HL-60 (cell line): ENCODE measurements around the gene LPCAT1.

ENCODE experiments used
- DNase-seq, 2 experiments: peaks; one replicate each; pipeline ENCODE4 v3.0.0-alpha.2; 2010 to 2020; ENCODE audit warnings: low read depth in 1 of 2, low spot score in 1 of 2
- H3K27ac ChIP-seq: fragments of 250-450 bp; sonication (Bioruptor Pico); replicated peaks from 2 replicates; pipeline ENCODE4 v1.5.1; 2020; ENCODE audit warnings: mild to moderate bottlenecking, moderate library complexity
- H3K27me3 ChIP-seq: fragments of 250-450 bp; sonication (Bioruptor Pico); 2 replicates; pipeline ENCODE4 v1.5.1; 2021; ENCODE audit warnings: mild to moderate bottlenecking, moderate library complexity; ENCODE audit not compliant: insufficient read depth, poor library complexity, severe bottlenecking
- H3K4me3 ChIP-seq: replicated peaks from 2 replicates; pipeline ENCODE4 v1.5.1; 2011; ENCODE audit warnings: mild to moderate bottlenecking, control low read depth, low read length; ENCODE audit not compliant: insufficient read depth
- GABPA ChIP-seq: IDR thresholded peaks from 2 replicates; pipeline ENCODE4 v1.6.1; 2012; ENCODE audit warnings: low read depth
- POLR2AphosphoS5 ChIP-seq: IDR thresholded peaks from 2 replicates; pipeline ENCODE4 v1.6.1; 2012; ENCODE audit warnings: low read depth
- SPI1 ChIP-seq: IDR thresholded peaks from 2 replicates; pipeline ENCODE4 v1.6.1; 2012; ENCODE audit warnings: low read depth, mild to moderate bottlenecking, borderline replicate concordance
- TF ChIP-seq, protein P1 (sequence below): IDR thresholded peaks from one replicate; pipeline ENCODE4 v1.5.1; 2011; ENCODE audit warnings: low read length, control low read depth, inconsistent platforms; ENCODE audit not compliant: insufficient read depth
- TF ChIP-seq, protein P2 (sequence below): IDR thresholded peaks from 2 replicates; pipeline ENCODE4 v1.6.1; 2012; ENCODE audit warnings: low read depth; ENCODE audit not compliant: insufficient replicate concordance

The LPCAT1 gene

DNA sequence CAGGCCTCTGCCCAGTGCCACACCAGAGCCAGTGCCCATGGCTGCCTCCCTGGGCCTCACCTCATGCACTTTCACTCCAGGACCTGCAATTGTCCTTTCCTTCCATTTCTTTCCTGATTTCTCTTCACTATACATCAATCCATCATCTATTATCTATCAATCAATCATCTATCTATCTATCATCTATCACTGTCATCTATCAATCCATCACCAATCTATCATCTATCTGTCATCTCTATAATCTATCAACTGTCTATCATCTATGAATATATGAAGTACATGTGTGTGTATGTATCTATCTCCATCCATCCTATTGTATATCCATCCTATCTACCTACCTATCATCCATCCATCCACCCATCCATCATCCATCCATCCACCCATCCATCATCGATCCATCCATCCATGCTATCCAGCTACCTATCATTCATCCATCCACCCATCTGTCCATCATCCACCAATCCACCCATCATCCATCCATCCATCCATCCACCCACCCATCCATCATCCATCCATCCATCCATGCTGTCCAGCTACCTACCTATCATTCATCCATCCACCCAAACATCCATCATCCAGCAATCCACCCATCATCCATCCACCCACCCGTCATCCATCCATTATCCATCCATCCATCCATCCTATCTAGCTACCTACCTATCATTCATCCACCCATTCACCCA, 105.4 kb downstream of the LPCAT1 start:
- Histone ChIP-seq H3K27ac (no peak overlapping the region), H3K27me3 (no peaks in the 10 kb centered on the region), H3K4me3 (no peak overlapping the region)
- TF ChIP-seq SPI1 (no peak), GABPA (no peak), POLR2AphosphoS5 (no peak)
- TF ChIP-seq, protein P1, sequence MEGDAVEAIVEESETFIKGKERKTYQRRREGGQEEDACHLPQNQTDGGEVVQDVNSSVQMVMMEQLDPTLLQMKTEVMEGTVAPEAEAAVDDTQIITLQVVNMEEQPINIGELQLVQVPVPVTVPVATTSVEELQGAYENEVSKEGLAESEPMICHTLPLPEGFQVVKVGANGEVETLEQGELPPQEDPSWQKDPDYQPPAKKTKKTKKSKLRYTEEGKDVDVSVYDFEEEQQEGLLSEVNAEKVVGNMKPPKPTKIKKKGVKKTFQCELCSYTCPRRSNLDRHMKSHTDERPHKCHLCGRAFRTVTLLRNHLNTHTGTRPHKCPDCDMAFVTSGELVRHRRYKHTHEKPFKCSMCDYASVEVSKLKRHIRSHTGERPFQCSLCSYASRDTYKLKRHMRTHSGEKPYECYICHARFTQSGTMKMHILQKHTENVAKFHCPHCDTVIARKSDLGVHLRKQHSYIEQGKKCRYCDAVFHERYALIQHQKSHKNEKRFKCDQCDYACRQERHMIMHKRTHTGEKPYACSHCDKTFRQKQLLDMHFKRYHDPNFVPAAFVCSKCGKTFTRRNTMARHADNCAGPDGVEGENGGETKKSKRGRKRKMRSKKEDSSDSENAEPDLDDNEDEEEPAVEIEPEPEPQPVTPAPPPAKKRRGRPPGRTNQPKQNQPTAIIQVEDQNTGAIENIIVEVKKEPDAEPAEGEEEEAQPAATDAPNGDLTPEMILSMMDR: no peak
- TF ChIP-seq, protein P2, sequence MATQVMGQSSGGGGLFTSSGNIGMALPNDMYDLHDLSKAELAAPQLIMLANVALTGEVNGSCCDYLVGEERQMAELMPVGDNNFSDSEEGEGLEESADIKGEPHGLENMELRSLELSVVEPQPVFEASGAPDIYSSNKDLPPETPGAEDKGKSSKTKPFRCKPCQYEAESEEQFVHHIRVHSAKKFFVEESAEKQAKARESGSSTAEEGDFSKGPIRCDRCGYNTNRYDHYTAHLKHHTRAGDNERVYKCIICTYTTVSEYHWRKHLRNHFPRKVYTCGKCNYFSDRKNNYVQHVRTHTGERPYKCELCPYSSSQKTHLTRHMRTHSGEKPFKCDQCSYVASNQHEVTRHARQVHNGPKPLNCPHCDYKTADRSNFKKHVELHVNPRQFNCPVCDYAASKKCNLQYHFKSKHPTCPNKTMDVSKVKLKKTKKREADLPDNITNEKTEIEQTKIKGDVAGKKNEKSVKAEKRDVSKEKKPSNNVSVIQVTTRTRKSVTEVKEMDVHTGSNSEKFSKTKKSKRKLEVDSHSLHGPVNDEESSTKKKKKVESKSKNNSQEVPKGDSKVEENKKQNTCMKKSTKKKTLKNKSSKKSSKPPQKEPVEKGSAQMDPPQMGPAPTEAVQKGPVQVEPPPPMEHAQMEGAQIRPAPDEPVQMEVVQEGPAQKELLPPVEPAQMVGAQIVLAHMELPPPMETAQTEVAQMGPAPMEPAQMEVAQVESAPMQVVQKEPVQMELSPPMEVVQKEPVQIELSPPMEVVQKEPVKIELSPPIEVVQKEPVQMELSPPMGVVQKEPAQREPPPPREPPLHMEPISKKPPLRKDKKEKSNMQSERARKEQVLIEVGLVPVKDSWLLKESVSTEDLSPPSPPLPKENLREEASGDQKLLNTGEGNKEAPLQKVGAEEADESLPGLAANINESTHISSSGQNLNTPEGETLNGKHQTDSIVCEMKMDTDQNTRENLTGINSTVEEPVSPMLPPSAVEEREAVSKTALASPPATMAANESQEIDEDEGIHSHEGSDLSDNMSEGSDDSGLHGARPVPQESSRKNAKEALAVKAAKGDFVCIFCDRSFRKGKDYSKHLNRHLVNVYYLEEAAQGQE: no peak
- no peak for DNase-seq

DNA sequence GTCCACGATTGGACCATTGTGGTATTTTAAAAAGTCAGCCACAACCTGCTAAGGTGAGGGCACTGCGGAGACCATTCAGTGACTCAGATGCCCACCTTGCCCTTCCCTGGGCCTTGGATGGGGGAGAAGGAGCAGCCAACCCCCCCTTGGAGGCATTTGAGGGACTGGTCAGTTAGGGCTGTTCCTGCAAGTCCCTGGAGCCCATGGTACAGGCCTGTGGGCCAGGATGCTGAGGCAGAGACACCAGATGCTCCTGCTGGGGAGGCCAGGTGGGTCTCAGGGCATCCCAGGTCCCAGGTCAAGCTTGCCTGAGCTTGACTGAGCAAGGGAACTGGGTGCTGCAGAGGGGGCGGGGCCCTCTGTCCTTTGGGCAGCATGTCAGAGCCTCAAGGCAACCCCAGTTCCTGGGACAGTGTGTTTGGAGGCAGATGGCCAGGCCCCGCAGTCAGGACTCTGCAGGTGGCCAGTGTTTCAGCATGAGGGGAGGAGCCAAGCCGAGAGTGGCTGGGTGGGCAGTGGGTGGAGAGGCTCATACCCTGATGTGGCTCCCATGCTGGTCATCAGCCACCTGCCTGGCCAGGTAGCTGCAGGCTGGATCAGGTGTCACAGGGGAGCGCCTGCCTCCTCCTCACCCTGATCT, 106.1 kb downstream of the LPCAT1 start:
- Histone ChIP-seq H3K27ac (no peak overlapping the region), H3K27me3 (no peaks in the 10 kb centered on the region), H3K4me3 (no peak overlapping the region)
- TF ChIP-seq, protein P1: no peak
- no peak for TF ChIP-seq POLR2AphosphoS5
- TF ChIP-seq, protein P2: no peak
- no peak for TF ChIP-seq SPI1
- TF ChIP-seq GABPA: no peak
- DNase-seq: no peak

DNA sequence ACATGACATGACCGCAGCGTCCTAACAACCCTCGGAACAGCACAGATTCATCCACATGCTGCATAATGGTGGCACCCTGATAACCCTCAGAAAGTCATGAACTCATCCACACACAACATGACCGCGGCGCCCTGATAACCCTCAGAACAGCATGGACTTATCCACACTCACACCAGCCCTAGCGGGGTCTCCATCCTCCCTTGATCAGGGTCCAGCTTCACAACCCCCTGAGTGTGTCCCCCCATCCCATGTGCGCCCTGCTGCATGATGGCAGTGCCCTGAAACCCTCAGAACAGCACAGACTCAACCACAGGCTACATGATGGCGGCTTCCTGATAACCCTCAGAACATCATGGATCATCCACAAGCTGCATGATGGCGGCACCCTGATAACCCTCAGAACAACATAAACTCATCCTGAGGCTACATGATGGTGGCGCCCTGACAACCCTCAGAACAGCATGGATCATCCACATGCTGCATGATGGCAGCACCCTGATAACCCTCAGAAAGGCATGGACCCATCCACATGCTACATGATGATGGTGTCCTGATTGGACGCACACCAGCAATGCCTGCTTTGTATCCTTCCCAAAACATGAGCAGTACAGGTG, 106.8 kb downstream of the LPCAT1 start:
- Histone ChIP-seq H3K27me3 (no peaks in the 10 kb centered on the region), H3K27ac (no peak overlapping the region), H3K4me3 (no peak overlapping the region)
- no peak for TF ChIP-seq POLR2AphosphoS5
- TF ChIP-seq, protein P1: no peak
- no peak for DNase-seq
